Neural crest cell (in vitro differentiated cells): ENCODE results near the gene ZNF469. TPM values are rescaled to one million over a fixed set of nuclear protein-coding genes. Genes with fewer than 3 reads are reported as not detected.

Experiments
- DNase-seq: peaks from one replicate; pipeline ENCODE4 v3.0.0; 2021; ENCODE audit warnings: low read depth, mixed read lengths, low spot score
- H3K27ac Mint-ChIP-seq: one replicate; pipeline ENCODE4 v1.8.0; 2021; ENCODE audit warnings: mild to moderate bottlenecking, mixed read lengths; ENCODE audit not compliant: unreplicated experiment
- H3K27me3 Mint-ChIP-seq: 2 replicates; pipeline ENCODE4 v1.8.0; 2021; ENCODE audit warnings: low read depth, mild to moderate bottlenecking, mixed read lengths
- H3K36me3 Mint-ChIP-seq: 2 replicates; pipeline ENCODE4 v1.8.0; 2021; ENCODE audit warnings: low read depth, mild to moderate bottlenecking, mixed read lengths
- H3K4me1 Mint-ChIP-seq: 2 replicates; pipeline ENCODE4 v1.8.0; 2021; ENCODE audit warnings: mixed read lengths
- H3K4me3 Mint-ChIP-seq: one replicate; pipeline ENCODE4 v1.8.0; 2021; ENCODE audit warnings: mild to moderate bottlenecking, mixed read lengths
- H3K9me3 Mint-ChIP-seq: 2 replicates; pipeline ENCODE4 v1.8.0; 2021; ENCODE audit warnings: mixed read lengths
- CTCF ChIP-seq: fragments of 200-600 bp; sonication (generic); conservative IDR thresholded peaks from 2 replicates; pipeline ENCODE4 v1.5.0; 2021; ENCODE audit warnings: antibody characterized with exemption, mild to moderate bottlenecking
- total RNA-seq: library from RNA; stranded (reverse); gene quantifications from 2 replicates; pipeline ENCODE4 v1.2.1, GENCODE V29; 2021

ZNF469 gene
- total RNA-seq, 1 donor from 2014 or later: 0.58 TPM

GRCh38 chr16:88341551-88342290, 41.0 kb upstream of the ZNF469 start:
- Mint-ChIP-seq H3K9me3 (no peaks in the 10 kb centered on the region), H3K36me3 (no peaks in the 10 kb centered on the region)
- no peak for DNase-seq

GRCh38 chr16:88342491-88342890, 40.3 kb upstream of the ZNF469 start:
- Mint-ChIP-seq H3K27me3 (no peaks in the 10 kb centered on the region), H3K27ac (no peak overlapping the region), H3K9me3 (no peaks in the 10 kb centered on the region), H3K36me3 (no peaks in the 10 kb centered on the region), H3K4me1 (no peaks in the 10 kb centered on the region), H3K4me3 (no peak overlapping the region)
- no peak for DNase-seq
- no peak for TF ChIP-seq CTCF

More at GRCh38 chr16:88341551-88342290, 41.0 kb upstream of the ZNF469 start:
- Mint-ChIP-seq H3K27ac (no peak overlapping the region), H3K4me3 (no peak overlapping the region), H3K4me1 (no peaks in the 10 kb centered on the region), H3K27me3 (no peaks in the 10 kb centered on the region)
- TF ChIP-seq CTCF: no peak

GRCh38 chr16:88343271-88343791, 39.4 kb upstream of the ZNF469 start:
- H3K27me3 Mint-ChIP-seq: no peaks in the 10 kb centered on the region
- no peaks in the 10 kb centered on the region for H3K36me3 Mint-ChIP-seq
- H3K4me3 Mint-ChIP-seq: no peak overlapping the region
- no peak for DNase-seq
- no peak for TF ChIP-seq CTCF
- no peaks in the 10 kb centered on the region for H3K4me1 Mint-ChIP-seq
- H3K9me3 Mint-ChIP-seq: no peaks in the 10 kb centered on the region
- no peak overlapping the region for H3K27ac Mint-ChIP-seq

- no peak for TF ChIP-seq CTCF
- Mint-ChIP-seq H3K27ac (no peak overlapping the region), H3K9me3 (no peaks in the 10 kb centered on the region), H3K36me3 (no peaks in the 10 kb centered on the region), H3K27me3 (no peaks in the 10 kb centered on the region), H3K4me3 (no peak overlapping the region), H3K4me1 (no peaks in the 10 kb centered on the region)
- DNase-seq: no peak
Observed at GRCh38 chr16:88344411-88345030, 38.2 kb upstream of the ZNF469 start.

GRCh38 chr16:88345031-88345720, 37.6 kb upstream of the ZNF469 start:
- DNase-seq: no peak
- H3K4me1 Mint-ChIP-seq: no peaks in the 10 kb centered on the region
- no peaks in the 10 kb centered on the region for H3K9me3 Mint-ChIP-seq
- no peak for TF ChIP-seq CTCF
- H3K27ac Mint-ChIP-seq: no peak overlapping the region
- H3K27me3 Mint-ChIP-seq: no peaks in the 10 kb centered on the region
- H3K36me3 Mint-ChIP-seq: no peaks in the 10 kb centered on the region
- H3K4me3 Mint-ChIP-seq: no peak overlapping the region
